NCI-H526 treated with DMSO at 0.1 percent for 48 hours (cell line): ENCODE measurements around the gene SIGLEC10.
"Not testable (repeated sequence)": the region's sequence is repeated elsewhere in the genome, so short reads cannot be mapped to it uniquely, and the experiment has no call there.

Experiments used
- DNase-seq: peaks from one replicate; lab custom pipeline; 2025; lab: John Stamatoyannopoulos, UW

SIGLEC10 gene

DNA sequence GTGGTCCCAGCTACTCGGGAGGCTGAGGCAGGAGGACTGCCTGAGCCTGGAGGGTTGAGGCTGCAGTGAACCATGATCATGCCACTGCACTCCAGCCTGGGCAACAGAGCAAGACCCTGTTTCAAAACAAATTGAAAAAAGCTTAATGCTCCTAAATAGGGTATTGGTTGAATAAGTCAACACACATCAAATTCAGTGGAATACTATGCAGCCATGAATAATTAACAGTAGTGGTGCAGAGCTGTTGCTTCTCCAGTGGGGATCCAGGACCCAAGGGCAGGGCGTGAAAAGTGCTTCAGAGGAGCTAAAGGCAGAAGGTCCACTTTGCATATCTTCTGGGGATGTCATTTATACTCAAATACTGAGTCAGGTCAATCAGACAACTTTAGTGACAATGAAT is 22.6 kb upstream of the SIGLEC10 start:
- no peak for DNase-seq

DNA sequence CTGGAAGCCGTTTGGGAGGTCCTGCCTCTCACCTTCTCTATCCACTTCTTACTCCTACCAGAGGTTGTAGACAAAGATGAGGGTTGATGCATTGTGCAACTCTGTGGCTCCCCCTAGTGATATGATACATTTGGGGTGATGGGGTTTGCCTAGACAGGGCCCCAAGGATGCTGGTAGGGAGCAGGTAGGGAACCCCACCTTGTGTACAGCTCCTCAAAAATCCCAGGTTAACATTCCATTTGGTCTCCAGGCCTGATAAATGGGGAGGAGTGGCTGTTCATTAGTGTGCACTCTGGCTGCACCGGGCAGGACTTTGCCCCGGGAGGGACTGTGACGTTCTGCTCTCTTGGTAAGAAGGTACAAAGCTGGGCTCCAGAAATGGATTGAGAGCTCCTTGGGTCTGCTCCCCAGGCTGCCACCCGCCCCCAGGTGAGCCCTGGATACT is 21.6 kb upstream of the SIGLEC10 start:
- DNase-seq: no peak

DNA sequence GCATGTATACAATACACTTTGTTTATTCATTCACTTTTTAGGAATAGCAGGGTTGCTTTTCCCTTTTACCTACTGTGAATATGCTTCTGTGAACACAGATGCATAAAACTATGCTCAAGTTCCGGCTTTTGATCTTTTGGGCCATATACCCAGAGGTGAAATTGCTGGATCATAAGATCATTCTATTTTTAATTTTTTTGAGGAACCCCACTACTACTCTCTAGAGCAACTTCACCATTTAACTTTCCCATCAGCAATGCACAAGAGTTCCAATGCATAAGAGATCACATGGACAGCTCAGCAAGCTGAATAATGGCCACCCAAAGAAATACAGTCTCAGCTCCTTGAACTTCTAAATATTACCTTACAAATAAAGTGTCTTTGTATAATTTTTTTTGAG is 17.0 kb upstream of the SIGLEC10 start:
- no peak for DNase-seq

DNA sequence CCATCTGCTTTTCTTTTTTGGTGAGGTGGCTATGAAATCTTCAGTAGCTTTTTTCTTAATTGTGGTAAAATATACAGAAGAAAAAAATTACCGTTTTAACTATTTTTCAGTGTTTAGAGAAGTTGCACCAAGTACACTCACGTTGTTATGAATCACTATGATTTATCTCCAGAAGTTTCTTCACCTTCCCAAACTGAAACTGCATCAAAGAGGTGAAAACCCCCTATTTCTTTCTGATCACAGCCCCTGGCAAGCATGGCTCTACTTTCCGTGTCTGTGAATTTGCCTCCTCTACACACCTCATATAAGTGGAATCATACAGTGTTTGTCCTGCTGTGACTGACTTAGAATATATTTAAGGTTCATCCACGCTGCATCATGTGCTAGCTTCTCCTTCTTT is 15.6 kb upstream of the SIGLEC10 start:
- DNase-seq: no peak

DNA sequence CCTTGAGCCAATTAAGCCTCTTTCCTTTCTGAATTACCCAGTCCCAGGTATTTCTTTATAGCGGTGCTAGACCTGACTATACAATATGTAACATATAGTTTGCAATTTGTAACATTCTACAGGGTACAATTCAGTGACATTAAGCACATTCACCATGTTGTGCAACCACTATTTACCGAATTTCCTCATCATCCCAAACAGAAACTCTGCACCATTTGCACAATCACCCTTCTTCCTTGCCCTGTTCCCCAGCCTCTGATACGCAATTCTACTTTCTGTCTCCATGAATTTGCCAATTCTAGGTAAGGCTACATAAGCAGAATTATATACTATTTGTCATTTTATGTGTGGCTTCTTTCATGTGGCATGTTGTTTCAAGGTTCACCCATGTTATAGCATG is 13.7 kb upstream of the SIGLEC10 start:
- no peak for DNase-seq

DNA sequence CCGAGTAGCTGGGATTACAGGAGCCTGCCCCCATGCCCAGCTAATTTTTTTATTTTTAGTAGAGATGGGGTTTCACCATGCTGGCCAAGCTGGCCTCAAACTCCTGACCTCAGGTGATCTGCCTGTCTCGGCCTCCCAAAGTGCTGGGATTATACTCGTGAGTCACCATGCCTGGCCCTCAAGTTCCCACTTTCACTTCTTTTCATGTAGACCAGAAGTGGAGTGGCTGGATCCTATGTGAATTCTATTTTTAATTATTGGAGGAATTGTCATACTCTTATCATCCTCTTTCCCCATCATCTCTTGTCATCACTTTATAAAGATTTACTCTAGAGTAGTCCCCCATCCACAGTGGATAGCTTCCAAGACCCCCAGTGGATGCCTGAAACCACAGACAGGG is 12.8 kb upstream of the SIGLEC10 start:
- no peak for DNase-seq

DNA sequence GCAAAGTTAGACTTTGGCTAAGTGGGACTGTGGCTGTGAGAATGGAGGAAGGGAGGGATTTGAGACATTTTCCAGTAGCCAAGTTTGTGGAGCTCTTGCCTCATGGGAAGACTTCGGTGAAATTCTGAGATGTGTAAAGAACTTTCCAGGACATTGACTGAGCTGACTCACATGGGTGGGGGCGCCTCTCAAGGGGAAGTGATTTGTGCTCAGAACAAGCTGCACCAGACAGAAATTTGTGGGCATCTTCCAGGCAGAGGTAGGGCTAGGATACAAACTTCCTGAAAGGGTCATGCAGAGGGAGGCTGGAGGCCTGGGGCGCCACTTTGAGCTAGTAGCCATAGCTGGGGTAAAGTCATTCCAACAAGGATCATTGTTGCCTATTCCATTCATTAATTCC is 9.8 kb upstream of the SIGLEC10 start:
- DNase-seq: no peak

DNA sequence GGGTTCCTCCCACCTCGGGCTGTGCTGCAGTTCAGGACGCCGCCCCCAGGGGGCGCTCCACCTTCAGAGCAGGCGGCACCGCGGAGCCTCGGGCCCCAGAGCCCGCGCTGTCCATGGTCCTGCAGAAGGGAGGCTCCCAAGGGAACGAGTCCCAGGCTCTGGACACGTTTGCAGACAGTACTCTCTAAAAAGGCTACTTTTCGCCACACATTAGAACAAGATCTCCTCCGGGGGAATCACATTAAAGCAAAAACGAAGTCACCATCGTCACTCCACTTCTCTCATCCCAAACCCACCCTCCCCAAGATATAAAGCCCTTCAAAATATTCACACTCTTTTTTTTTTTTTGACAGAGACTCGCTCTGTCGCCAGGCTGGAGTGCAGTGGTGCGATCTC is 4.6 kb upstream of the SIGLEC10 start:
- peak; percentile 49 for DNase-seq

DNA sequence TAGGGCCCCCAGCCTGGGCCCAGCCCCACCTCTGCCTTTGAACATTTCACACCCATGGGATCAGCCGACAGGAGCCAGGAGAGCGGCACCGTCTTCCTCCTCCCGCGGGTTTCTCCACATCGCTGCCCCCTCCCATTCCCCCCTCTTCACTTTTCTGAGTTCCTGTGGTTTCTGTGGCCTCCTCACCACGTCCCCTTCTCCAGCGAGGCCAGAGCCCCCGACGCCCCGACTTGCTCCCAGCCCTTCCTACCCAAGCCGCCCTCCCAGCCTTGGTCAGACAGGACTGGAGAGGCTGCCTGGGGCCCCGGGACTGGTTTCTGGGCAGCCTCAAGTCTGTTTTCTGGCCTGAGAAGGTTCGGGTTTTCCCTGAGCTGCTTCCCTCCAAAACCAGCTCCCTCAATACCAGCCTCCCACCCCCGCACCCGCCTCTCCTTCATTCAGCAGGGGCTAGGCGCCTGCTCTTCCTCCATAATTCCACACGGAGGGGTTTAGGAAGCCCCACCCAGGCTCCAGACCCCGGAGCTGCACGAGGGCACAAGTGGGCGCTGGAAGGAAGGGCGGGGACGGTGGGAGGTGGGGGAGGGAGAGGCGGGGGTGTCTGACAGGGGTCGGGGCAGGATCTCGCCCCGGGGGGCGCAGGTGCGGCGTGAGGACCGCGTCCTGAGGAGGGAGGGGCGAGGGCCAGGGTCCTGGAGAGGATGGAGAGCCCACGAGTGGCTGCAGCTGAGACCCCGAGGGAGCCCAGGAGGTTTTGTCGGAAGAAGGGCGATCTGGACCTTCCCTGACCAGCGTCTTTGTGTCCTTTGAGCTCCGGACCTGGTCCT is 4.0 kb upstream of the SIGLEC10 start:
- DNase-seq: no peak

DNA sequence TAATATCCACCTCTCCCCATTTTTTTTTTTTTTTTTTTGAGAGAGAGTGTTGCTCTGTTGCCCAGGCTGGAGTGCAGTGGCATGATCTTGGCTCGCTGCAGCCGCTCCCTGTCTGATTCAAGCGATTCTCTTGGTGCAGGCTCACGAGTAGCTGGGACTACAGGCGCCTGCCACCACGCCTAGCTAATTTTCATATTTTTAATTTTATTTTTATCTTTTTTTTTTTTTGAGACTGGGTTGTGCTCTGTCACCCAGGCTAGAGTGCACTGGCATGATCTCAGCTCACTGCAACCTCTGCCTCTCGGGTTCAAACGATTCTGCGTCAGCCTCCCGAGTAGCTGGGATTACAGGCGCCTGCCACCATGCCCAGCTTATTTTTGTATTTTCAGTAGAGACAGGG is 3.1 kb upstream of the SIGLEC10 start:
- not testable (repeated sequence) for DNase-seq

DNA sequence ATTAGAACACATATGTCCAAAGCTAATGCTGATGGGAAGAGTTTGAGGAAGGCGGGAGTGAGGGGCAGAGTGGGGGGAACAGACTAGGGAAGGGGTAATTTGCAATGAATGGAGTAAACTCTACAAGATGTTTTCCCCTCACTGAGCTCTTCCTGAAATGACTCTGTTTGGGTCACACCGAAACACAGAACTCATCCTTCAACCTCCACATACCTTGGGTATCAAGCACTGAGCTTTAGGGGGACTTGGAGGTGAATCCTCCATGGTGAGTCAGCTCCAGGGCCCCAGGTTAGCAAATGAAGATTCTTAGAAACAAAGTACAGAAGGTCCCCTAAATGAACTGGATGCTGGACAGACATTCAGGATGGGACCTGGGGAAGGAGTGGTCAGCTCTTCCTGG is 1.3 kb upstream of the SIGLEC10 start:
- DNase-seq: no peak

DNA sequence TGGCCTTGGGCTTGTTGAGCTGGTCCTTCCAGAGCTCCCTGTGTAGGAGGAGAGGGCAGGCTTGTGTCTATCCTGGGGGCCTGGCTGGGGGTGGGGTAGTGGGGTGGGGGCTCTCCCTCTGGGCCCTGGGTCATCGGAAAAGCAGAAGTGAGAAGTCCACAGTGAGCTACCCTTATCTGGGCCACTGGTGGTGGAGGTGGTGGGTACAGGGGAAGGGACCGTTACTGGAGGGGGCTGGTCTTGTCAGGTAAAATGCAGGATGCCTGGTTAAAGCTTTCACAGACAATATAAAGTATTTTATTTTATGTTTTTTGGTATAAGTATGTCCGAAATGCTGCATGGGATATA is 342 bp upstream of the SIGLEC10 start:
- DNase-seq: no peak

DNA sequence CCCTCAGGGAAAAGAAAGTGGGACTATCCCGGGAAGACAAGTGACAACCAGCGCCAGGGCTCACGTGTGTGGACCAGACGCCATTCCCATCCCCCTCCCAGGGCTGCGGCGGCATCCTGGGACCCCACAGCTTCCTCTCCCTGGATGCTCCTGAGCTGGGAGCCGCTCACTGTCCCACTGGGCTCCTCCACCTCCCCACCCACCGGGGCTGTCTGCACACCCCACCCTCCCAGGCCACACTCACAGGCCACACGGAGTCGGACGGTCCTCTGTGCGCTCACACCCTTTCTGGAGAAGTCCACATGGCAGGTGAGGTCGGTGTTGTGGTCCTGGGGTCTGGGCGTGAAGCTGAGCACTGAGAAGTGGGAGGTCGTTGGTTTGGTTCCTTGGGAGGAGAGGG is 1.0 kb downstream of the SIGLEC10 start:
- not testable (repeated sequence) for DNase-seq

DNA sequence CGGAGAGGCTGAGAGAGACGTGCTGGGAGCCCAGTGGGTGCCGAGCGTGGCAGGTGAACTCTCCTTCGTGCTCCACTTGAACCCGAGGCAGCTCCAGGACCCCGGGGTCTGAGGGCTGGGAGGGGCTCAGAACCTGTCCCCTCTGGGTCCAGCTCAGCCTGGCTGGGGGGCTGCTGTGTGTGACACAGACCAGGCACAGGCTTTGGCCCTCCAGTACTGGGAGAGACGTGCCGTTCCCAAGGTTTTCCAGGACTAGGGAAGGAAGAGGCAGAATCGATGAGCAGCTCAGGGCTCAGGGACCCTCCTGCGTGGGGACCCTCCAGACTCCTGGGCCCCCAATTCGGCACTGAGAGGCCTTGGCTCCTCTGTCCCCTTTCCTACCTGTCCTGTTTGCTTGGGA is 2.3 kb downstream of the SIGLEC10 start:
- DNase-seq: no peak

DNA sequence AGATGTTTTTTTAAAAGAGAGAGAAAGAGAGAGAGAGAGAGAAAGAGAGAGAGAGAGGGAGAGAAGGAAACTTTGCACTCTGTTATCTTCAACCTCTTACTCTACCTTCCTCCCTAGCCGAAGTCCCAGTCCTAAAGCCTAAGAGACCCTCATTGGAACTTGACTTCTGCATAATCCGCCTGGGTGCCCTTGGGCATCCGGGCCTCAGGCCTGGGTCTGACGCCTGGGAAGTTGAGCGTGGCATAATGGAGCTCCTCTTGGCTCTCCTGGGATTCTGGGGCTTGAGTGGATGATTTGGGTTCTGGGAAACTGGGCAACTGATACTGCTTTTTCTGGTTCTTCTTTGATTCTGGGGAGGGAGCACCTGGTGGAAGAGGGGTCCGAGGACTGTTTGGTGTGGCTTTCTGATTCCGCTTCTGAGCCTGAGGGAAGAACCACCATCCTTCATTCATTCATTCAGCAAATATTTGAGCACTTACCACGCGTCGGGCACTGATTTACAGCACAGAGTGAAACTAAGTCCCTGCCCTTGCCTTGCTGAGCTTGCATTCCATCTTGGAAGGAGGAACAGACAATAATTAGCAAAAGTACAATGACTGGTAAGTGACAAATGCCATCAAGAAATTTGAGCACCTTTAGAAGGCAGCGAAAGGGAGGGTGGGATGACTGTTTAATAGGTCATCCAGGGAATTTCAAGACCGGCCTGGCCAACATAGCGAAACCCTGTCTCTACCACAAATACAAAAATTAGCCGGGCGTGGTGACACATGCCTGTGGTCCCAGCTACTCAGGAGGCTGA is 6.3 kb downstream of the SIGLEC10 start:
- no peak for DNase-seq

DNA sequence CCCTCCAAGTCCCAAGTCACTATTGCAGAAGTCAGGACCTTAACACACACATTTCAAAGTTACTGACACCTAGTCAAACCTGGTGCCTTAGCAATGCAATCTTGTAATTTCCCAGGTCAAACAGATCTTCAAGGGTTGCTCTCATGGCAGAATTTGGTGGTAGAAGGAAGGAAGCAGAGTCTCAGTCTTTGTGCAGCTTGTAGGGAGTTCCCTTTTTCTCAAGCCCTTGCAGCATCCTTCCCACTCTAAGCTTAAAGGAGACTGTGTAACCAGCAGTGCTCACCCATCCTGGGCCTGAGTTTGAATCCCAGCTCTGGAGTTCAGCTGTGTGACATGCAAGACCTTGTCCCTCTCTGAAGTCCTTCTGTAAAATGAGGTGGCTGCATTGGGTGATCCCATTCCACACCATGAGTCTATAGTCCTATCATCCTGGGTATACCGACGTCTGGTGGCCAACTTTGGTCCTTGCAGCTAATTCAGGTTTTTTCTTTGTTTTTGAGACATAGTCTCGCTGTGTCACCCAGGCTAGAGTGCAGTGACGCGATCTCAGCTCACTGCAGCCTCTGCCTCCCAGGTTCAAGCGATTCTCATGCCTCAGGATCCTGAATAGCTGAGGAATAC is 9.8 kb downstream of the SIGLEC10 start:
- DNase-seq: no peak

DNA sequence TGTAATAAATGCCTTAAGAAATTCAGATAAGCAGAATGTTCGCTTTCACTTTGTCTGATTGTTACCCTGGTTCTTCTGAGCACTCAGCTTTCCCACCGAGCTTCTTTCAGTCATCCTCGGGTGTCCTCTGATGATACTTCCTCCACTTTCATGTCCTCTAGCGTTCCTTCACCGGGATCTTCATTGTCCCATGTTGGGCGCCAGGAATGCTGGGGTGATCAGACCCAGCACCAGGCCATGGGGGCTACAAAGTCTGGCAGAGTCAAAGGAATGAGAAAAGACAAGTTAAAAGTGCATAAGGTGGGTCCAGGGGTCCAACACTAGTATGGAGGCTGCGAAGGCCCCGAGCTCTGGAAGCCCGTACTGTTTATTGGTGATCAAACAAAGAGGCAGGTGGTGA is 15.3 kb downstream of the SIGLEC10 start:
- no peak for DNase-seq

DNA sequence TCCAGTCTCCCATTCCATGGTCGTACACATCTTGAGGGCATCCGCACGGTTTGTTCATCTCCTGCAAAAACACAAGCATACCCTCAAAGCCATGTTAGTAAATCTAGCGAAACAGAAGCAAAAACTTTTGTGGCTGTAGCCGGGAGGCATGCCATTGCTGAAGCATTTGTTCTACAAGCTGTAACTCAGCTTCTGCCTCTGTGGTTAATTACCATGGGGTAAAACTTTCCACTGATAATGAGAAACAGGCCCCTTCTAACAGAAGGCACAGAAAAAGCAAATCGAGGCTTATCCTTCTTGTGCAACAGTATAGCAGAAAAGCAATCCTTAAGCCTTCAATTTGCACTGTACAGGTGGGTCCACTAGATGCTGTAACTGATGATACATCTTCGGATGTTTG is 17.5 kb downstream of the SIGLEC10 start:
- not testable (repeated sequence) for DNase-seq

DNA sequence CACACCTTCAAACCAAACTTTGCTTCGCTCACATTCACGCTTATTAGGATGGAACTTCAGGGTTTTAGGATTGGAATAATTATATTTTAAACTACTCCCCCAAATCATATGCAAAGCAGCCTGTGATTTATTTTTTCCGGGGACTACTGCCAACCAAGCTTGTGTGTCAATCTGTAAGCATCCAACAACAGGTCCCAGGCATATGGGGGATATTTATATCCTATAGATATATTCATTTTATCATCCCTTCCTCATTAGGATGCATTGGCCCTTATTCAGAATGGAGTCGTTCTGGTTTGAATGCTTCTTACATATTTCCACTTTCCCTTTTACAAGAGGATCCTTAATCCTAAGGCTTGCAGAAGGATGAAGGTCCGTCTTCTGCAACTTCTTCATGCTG is 18.2 kb downstream of the SIGLEC10 start:
- DNase-seq: no peak

DNA sequence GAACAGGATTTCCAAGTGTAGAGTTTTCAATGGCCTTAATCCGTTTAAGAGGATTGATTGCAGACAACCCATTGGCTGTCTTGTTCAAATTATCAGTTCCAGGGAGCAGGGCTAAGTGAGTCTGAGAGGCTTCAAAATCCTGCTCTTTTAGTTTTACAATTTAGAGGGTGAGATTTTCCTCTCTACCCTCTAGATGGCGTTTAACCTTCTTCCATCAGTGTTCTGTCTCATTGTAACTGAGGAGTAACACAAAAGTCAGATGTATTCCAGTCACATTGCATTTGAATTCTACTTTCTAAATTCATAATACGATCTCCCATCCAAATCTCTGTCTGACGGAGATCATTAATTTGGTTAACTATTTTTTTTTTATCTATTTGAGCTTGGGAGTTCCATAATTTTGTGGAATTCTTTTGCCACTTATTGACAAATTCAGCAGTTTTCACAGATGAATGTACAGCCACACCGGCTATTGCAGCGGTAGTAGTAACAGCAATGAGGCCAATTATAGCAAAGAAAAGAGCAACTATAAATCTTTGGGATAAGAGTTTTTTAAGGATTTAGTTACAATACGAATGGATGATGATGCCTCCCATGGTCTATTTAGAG is 19.2 kb downstream of the SIGLEC10 start:
- DNase-seq: peak; percentile 45

DNA sequence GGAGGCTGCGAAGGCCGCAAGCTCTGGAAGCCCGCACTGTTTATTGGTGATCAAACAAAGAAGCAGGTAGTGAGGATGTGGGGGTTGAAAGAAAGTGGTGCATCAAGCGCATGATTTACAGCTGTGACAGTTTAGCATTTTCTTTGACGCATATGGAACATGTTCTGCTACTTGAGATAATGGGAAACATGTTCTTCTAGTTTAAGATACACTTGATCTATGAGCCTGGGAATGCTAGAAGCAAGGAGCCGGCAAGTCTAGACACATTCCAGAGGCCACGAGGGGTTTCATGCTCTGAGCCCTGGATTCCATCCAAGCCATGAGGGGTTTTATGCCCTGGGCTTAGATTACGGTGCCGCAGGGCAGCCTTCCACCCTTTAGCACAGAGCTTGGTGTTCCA is 20.0 kb downstream of the SIGLEC10 start:
- not testable (repeated sequence) for DNase-seq

DNA sequence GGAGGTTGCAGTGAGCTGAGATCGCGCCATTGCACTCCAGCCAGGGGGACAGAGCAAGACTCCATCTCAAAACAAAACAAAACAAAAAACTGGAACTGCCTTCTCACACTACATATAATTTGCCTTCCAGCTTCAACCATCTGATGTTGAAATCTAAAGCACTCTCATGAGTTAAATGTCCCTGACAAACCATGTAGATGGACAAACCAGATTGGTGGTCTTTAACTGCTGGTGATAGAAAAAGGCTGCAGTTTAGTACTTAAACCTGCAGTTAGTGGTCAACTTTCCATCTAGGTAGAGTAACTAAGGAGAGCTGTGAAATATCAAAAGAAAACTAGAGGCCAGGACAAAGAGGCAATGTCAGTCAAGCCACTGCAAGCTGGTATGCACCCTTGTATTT is 21.3 kb downstream of the SIGLEC10 start:
- no peak for DNase-seq
